HT-29 (cell line): ENCODE results near the gene VIL1. TPM values are rescaled to one million over a fixed set of nuclear protein-coding genes. Genes with fewer than 3 reads are reported as not detected.
A peak's percentile ranks its signal among the peaks of the same experiment; 100 is the strongest.

Source experiments
- DNase-seq: peaks from one replicate; pipeline ENCODE4 v3.0.0-alpha.2; 2015; ENCODE audit warnings: low spot score
- total RNA-seq: library from RNA; depleted of rRNA; stranded (reverse); fragments of >200 nt; shearing (Covaris generic); gene quantifications from 2 replicates; pipeline ENCODE4 v1.2.3, GENCODE V29; 2014

VIL1 gene
- total RNA-seq, 1 experiment from 2014 or later: 247 TPM

DNA sequence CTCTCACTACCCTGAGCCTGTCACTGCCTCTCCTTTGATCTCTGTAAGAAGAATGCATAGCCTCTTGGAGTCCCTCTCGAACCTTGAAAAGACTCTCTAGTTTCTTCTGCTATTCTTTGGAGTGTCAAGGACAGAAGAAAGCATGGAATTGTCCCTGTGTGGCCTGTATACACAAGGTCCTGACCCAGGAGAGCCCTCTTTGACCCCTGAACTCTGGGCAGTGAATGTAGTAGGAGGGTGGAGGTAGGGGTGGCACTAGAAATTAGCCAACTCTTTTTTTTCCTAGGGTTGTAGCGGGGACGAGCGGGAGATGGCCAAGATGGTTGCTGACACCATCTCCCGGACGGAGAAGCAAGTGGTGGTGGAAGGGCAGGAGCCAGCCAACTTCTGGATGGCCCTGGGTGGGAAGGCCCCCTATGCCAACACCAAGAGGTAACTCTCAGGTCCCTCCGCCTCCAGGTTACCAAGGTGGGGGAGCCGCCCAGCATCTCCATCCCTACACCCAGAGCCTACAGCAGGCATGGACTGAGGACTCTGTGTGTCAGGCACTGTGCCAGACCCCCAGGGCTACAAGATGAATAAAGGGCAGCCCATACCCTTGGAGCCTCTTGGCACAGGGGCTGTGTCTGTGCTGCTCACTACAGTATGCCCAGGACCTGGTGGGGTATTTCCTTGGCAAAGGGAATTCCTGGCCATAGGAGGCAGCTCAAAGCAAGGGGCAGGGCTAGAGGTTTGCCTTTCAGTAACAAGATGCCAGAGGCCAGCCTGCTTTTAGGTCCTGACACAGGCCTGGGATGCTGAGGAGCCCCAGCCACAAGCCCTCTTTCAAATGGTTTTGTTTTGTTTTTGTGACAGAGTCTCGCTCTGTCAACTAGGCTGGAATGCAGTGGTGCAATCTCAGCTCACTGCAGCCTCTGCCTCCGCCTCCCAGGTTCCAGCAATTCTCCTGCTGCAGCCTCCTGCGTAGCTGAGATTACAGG lies 16.4 kb downstream of the VIL1 start:
- no peak for DNase-seq

DNA sequence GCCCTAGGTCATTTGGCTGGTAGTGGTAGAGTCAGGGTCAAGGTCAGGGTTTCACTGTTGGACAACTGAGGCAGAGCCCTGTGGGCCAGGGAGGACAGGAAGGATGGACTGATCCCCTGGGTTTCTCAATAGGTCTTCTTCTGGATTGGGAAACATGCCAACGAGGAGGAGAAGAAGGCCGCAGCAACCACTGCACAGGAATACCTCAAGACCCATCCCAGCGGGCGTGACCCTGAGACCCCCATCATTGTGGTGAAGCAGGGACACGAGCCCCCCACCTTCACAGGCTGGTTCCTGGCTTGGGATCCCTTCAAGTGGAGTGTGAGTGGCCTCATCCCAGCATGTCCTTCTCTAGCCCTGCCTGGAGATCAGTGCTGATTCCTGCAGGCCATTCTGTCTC lies 18.1 kb downstream of the VIL1 start:
- DNase-seq: no peak

DNA sequence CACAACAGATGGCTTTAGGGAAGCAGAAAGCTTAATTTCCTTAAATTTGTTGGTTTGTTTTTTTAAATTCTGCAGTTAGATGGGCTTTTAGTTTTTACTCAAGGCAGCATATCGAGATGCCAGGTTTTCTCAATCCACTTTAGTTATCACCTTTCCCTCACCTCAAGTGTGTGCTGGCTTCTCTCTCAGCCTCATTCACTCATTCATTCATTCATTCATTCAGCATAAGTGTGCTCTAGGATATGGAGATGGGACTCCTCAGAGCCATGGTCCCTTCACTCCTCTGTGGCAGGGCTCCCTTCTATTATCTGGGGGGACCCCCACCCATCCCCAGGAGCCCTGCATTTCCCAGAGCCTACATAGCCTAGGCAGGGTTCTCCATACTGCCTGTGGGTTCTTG lies 19.0 kb downstream of the VIL1 start:
- no peak for DNase-seq

DNA sequence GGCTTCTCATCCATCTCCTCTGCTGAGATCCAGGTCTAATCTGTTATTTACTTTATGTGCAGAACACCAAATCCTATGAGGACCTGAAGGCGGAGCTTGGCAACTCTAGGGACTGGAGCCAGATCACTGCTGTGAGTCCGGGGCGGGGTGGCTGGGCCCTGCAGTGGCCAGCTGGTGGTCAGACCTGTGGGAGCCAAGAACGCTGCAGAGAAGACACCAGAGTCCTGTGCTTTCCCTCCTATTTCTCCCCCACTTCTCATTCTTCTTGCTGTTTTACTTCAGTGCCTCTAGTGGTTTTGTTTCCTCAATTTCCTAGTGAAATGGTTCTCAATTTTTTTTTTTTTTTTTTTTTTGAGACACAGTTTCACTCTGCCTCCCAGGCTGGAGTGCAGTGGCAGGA lies 19.7 kb downstream of the VIL1 start:
- no peak for DNase-seq

DNA sequence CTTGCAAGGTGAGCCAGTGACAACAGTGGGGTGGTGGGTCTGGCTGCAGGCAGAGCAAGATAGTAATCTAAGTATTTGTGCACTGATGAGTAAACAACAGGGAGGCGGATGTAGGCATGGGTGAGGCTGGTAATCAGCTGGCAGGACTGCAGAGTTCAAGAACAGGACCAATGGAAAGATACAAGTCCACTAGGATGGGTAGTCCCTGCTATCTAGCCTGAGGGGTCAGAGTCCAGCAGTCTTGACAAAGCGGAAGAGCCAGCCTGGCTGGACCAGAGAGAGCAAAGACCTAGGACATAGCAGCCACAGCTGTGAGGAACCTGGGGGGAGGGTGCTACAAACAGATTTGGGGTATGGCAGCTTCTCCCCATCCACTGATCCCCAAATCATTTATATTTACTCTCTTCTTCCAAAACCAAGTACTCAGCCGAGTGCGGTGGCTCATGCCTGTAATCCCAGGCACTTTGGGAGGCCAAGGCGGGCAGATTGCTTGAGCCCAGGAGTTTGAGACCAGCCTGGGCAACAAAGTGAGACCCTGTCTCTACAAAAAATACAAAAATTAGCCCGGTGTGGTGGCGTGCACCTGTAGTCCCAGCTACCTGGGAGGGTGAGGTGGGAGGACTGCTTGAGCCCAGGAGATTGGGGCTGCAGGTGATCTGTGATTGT lies 25.9 kb downstream of the VIL1 start:
- peak; percentile 76 for DNase-seq

DNA sequence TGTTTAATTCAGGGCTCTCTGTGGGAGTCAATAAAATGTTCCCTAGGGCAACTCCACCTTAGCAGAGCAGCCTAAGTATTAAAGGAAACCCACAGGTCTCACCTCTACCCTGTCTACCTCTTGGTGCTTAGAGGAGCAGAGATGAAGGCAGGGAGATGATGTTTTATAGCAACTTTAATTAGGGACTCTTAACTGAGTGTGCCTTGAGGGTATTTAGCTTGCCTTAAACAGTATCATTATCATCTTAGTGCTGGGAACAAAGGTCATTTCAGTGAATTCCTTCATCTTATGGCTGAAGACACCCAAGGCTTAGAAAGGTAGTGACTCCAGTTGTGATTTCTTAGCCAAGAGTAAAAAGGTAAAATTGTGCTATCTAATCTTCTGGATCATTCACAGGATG lies 26.7 kb downstream of the VIL1 start:
- no peak for DNase-seq

DNA sequence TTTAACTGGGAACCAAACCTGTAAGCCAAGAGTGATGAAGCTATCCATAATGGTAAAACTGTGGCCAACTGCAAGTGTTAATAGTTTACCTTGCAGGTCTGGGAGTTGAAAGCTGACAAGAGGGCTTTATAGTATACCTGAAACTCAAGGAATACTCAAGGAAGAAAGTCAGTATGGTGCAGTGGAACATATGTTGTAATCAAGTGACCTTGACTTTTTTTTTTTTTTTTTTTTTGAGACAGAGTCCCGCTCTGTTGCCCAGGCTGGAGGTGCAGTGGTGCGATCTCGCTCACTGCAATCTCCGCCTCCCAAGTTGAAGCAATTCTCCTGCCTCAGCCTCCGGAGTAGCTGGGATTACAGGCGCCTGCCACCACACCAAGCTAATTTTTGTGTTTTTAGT lies 27.6 kb downstream of the VIL1 start:
- DNase-seq: no peak

DNA sequence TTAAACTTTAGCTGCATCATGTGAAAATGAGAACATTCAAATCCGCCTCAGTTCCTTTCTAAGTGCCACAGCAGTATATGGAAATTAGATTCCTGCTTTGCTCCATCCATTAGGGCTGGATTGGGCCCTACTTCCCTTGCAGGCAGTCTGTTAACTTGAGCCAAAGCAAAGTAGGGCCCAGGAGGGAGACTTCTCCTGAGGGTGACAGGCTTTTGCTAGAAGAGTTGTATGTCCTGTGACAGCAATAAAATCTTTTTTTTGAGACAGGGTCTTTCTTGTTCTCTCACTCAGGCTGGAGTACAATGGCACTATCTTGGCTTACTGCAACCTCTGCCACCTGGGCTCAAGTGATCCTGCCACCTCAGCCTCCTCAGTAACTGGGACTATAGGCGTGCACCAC lies 28.1 kb downstream of the VIL1 start:
- no peak for DNase-seq

DNA sequence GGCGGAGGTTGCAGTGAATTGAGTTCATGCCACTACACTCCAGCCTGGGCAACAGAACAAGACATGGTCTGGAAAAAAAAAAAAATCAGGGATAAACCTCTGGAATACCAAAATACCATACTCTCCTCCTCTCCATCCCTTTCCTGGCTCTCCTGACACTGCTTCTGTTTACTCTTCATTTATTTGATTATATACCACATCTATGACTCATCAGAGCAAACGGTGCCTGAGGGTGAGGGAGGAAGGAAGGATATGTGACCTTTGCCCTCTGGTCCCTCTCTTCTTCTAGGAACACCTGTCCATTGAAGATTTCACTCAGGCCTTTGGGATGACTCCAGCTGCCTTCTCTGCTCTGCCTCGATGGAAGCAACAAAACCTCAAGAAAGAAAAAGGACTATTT lies 30.0 kb downstream of the VIL1 start:
- DNase-seq: peak; percentile 75

DNA sequence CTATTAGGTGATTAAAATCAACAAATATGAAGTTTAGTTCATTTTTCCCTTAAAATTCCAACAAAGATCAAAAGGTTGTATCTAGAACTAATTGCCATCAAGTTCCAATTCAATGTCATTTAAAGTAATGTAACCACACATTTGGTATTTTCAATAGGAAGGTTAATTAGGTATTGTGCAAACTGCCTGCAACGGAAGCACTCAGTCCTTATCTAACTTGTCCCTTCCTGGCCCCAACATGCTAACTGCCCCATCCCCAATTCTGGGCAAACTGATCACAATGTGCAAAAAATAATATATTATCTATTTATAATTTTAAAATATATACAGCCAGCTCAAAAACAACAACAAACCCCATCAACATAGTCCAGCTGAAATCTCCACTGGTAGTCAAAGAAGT lies 33.2 kb downstream of the VIL1 start:
- DNase-seq: no peak

DNA sequence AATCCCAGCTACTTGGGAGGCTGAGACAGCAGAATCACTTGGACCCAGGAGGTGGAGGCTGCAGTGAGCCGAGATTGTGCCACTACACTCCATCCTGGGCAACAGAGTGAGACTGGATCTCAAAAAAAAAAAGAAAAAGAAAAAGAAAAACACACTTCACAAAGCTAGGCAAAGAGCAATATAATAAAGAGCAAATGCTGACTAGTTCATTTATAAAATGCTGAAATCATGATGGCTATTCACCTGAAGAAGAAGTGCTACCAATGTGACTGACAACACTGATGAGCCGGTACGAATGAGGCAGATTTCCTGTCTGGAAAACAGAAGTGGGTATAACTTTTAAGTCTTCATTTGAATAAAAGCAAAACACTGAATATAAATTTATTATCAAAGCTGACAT lies 37.9 kb downstream of the VIL1 start:
- DNase-seq: no peak

DNA sequence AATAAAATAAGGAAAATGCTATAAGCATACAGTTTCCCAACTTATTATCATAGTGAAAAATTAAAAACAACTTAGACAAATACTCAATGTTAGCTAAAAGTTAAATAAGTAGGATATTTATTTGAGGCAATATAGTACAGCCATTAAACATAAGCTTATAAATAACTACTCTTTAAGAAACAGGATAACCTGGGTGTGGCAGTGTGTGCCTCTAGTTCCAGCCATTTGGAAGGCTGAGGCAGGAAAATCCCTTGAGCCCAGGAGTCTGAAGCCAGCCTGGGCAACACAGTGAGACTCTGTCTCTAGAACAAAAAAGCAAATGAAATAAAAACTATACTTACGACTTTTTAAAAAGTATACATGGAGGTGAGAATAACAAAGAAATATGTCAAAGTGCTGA lies 39.7 kb downstream of the VIL1 start:
- no peak for DNase-seq

DNA sequence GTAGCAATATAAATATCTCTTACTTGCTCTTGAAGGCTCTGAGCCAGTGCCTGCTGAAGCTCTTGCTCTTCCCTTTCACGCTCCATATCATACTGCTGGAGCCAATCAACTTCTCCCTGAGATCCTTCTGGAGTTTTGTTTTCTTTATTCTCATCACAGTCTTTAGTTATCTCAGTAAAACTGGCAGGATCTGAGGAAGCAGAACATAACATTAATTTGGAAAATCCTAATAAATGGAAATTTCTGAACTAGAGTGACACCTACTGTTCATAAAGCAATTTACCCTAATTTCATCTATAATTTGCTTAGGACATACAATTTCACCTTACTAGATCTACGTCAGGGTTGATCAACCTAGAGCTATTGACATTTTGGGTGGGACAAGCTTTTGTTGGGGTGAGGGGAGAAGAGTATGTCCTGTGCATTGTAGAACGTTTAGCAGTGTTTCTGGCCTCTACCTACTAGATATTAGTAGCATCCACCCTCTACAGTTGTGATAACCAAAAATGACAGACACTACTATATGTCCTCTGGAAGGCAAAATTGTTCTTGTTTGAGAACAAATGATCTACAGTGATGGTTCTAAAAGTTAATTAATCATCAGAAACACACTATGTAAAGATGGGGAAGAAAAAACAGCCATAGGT lies 47.2 kb downstream of the VIL1 start:
- DNase-seq: peak; percentile 72

DNA sequence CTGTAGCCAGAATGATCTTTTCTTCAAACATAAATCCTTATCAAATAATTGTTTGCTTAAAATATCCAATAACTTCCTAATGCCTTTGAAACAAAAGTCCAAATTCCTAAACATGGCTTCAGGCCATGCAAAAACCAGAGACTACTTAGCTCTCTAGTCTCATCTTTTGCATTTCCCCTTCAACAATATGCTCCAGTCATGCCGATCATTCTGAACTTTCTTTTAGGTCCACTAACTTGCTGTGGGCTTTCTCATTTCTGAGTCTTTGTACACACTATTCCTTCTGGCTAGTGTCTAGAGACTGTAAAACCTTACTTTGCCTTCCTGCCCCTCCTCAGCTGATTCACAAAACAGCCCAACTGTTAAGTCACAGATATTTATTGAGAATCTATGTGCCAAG lies 51.5 kb downstream of the VIL1 start:
- DNase-seq: no peak

DNA sequence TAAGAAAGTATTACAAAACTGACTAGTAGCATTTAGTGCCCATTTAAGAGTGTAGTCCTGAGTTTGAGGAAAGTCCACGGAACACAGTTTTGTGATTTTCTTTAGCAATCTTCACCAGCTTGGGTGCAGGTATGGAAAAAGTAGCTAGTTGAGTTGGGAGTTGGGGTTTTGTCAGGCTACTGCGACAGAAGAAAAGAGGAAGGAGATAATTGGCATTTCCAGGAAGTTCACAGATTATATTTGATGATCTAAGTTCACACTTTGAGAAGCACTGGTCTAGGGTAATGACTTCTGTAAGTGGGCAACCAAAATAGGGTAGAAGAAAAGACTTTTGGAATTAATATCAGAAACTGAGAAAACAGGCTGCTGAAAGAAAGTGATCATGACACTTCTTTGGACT lies 52.1 kb downstream of the VIL1 start:
- DNase-seq: no peak

DNA sequence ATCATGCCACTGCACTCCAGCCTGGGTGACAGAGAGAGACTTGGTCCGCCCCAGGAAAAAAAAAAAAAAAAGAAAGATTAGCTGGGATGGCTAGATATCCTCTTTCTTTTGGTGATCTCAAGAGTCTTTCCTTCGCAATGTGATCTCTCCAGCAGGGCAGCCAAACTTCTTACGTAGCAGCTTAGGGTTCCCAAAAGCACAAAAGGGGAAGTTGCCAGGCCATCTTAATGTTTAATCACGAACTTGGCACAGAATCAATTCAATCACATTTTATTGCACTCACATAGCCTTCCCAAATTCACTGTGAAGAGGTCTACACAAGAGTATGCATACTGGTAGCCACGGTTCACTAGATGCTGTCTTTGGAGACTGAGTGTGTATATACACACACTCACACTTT lies 53.1 kb downstream of the VIL1 start:
- no peak for DNase-seq

DNA sequence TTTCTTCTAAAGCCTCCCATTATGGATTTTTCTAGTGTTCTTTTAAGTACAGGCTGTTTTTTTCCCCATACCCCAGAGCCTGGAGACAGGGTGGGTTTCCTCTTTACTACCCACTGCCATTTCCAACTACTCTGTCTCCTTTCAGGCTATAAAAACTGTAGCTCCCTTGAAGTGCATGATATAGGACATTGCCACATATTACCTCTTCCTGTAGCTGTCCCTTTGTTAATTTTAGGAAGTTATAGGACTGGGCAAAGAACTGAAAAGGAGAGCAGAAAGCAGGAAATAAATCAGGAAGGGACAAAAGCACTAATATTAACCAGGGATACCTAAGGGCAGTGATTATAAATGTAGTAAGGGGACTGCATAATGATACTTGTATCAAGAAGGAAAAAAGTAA lies 54.1 kb downstream of the VIL1 start:
- DNase-seq: no peak

DNA sequence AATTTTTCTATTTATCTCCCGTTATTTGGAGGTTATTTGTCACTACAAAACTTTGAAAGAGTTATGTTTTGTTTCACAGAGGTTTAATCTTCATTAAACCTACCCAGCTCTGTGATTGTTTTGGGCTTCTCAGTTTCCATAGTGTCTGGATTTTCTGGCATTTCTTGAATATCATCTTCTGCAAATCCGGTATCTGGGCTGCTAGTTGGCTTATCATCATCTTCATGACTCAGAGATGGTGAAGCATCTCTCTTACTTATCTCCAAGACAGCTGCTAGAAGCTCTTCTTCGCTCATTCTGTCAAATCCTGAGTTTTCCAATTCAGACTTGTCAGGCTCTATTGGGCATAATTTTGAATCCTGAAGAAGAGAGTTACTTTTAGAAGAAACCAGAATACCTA lies 55.6 kb downstream of the VIL1 start:
- no peak for DNase-seq

DNA sequence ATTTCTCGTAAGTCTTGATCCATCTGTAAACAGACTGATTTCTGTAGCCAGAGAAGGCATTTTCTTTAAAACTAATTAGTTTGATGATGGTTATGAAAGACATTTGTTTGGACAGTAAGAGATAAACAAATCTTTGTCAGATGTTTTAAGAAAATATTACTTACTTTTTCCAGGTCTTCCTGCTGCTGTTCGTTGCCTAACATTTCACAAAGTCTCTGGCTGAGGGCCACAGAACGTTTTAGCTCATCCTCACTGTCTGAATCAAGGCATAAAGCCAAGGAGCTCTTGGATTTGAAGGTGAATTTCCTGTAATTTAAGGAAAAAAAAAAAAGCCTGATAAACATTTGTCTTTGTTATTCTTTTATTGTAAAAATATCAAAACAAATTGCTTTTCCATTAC lies 57.8 kb downstream of the VIL1 start:
- no peak for DNase-seq

DNA sequence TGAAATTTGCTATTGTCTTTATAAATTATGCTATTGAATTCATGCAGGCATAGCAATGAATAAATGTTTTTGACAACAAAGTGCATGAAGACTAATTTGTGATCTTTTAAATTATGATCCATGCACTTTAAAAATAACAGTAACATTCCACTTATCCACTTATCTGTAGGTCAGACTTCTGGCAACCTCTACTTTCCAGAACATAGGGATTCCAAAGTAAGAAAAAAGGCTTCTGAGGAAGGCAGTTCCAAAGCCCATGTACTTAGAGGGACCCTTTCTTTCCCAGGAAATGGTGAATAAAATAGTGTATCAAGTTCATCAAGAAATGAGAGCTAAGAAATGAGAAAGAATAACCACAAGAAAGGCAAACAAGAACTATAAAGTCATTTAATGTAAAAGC lies 58.3 kb downstream of the VIL1 start:
- no peak for DNase-seq

DNA sequence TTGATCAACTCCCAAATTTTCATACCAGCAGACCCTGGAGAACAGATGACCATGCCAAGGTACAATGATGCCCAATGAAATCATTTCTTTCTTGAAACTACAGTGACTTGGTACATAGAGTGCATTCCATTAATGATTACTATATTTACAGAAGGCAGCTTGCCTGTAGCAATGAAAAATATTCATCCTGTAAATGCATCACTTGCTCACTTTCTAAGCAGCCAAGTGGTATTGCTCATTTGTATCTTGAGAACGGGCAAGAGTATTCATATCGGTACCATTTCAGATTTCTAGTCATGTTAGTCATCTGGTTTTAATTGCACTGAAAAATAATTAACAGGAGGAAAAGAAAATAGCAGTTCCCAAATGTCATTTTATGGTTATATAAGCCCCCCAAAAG lies 59.6 kb downstream of the VIL1 start:
- no peak for DNase-seq

DNA sequence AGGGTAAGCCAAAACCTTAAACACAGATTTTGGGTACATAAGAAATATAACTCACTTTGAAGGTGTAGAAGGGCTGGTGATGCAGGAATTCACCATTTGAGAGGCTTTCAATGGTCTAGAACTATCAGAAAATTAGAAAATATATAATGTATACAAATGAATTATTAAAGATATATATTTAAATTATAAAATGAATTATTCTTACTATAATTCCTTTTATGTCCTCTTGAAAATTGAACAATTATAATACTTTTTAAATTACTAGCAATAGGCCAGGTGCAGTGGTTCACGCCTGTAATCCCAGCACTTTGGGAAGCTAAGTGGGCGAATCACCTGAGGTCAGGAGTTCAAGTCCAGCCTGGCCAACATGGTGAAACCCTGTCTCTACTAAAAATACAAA lies 60.7 kb downstream of the VIL1 start:
- DNase-seq: no peak

DNA sequence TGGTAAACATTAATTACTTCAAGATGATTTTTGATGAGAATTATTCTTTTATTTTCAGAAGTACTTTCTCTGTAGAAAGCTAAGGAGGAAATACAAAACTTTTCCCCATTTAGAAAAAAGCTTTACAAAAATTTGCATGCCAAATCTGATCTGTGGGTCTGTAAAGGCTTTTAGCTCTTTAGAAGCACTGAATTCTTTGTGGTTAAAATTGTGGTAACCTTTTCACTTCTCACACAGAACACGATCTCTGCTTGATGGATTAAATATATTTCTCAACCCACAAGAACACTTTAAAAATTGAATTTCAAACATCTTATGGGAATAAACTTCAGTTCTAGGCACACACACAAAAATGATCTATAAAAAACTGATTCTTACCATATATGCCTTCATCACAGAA lies 63.7 kb downstream of the VIL1 start:
- no peak for DNase-seq
